OCI-LY7 (cell line): Measurements from ENCODE around the gene COL20A1.

Experiments
- EZH2phosphoT487 ChIP-seq: fragments of 200-600 bp; sonication (generic); IDR thresholded peaks from 2 replicates; pipeline ENCODE4 v1.6.1; 2018; ENCODE audit warnings: low read depth, borderline replicate concordance, mild to moderate bottlenecking, mixed run types, antibody characterized with exemption, low read length, moderate library complexity, mixed read lengths
- TF ChIP-seq, protein P1 (sequence below): fragments of 200-600 bp; sonication (generic); conservative IDR thresholded peaks from 2 replicates; pipeline ENCODE4 v1.5.1; 2014; ENCODE audit warnings: mild to moderate bottlenecking, antibody characterized with exemption, low read length, moderate library complexity, mixed read lengths

DNA sequence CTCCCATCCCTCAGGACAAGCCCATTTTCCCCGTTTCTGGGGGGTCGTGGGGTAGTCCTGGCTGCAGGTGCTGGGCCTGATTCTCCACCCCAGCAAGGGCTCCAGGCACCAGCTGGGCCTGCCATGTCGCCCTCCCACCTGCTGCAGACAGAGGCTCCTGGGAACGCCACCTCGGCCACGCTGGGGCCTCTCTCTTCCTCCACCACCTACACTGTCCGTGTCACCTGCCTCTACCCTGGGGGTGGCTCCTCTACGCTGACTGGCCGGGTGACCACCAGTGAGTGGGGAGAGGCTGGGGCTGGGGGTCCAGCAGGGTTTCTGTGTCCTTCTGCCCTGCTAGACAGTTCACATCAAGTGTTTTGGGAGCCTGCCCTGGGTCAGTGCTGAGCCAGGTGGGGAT, 19.3 kb downstream of the COL20A1 start:
- TF ChIP-seq, protein P1, sequence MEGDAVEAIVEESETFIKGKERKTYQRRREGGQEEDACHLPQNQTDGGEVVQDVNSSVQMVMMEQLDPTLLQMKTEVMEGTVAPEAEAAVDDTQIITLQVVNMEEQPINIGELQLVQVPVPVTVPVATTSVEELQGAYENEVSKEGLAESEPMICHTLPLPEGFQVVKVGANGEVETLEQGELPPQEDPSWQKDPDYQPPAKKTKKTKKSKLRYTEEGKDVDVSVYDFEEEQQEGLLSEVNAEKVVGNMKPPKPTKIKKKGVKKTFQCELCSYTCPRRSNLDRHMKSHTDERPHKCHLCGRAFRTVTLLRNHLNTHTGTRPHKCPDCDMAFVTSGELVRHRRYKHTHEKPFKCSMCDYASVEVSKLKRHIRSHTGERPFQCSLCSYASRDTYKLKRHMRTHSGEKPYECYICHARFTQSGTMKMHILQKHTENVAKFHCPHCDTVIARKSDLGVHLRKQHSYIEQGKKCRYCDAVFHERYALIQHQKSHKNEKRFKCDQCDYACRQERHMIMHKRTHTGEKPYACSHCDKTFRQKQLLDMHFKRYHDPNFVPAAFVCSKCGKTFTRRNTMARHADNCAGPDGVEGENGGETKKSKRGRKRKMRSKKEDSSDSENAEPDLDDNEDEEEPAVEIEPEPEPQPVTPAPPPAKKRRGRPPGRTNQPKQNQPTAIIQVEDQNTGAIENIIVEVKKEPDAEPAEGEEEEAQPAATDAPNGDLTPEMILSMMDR, result no peak
- TF ChIP-seq EZH2phosphoT487, result no peak
